GM18511 (cell line): Measurements from ENCODE around the gene PDC.

Experiments used
- ATAC-seq: cut with Tn5 transposase; IDR thresholded peaks from one replicate; pipeline ENCODE4 v1.9.1; 2021; ENCODE audit warnings: mild to moderate bottlenecking, moderate library complexity; ENCODE audit not compliant: unreplicated experiment

PDC gene

DNA sequence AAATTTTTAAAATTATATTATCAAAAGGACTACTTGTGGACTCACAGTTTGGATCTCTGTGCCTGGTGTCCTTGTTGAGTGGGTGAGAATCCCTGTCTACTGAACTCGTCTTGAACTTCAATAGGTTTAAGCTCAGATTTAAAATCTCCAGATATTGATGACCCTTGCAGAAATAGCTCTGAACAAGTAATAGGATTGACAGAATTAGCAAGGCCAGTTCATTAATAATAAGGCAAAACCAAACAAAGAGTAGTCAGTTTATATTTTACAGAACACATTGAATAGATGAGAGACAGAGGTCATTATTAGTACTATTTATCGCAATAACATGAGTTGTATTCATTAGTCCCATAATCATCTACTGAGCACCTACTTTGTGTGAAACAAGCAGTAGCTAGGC is at the start of gene PDC:
TSS of gene PDC (minus strand) at position 101 of the 400 bp plus-strand sequence. CDS start 11,655 bp downstream, outside the sequence.
- ATAC-seq, result no peak

DNA sequence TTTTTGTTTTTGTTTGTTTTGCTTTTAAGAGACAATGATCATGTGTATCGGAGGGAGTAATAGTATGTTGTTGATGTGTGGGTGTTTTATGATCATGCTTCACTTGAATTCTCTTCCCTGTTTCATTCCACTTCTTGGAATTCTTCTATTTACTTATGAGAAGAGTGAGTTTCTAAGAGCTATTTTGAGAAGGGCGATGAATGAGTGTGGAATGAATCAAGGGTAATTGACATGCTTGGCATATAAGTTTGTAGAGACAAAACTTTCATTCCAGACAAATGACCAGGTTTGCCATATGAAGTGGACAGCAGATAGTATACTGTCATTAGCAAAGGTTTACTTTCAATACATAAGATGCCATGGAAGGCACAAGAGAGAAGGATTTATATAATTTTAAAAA is 42.3 kb upstream of the PDC start:
- no peak for ATAC-seq

DNA sequence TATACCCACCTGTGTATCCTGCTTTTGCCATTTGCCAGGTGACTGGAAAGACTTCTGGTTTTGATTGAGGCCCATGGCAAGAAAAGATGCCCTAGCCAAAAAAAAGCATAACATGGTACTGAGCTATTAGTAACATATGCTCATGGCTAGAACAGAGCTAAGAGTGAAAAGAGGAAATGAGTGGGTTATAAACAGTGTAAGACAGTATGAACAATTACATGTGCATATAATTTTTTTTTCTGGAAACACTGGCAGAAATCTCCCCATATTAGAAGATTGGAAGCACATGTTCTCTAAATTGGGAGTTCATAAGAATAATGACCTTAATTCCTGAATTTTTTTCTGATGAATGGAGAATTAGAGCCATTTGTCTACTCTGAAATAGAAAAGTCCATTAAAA is 41.2 kb upstream of the PDC start:
- no peak for ATAC-seq

DNA sequence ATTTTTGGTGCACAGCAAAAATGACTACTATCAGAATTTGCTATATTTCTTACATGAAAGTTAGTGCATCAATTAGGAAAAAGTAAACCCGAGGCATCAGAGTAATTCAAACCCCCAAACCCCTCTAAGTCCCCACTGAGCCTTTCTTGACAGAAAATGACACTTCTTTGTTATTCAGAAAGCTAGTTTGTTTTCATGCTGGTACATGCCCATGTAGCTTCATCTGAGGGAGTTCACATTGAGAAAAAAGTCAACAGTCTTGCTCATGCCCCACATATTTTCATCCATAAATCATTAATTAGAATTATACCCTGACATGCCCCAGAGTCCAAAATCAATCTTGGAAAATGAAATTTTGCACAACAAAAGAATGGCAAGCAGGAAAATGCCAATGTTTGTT is 39.9 kb upstream of the PDC start:
- no peak for ATAC-seq

DNA sequence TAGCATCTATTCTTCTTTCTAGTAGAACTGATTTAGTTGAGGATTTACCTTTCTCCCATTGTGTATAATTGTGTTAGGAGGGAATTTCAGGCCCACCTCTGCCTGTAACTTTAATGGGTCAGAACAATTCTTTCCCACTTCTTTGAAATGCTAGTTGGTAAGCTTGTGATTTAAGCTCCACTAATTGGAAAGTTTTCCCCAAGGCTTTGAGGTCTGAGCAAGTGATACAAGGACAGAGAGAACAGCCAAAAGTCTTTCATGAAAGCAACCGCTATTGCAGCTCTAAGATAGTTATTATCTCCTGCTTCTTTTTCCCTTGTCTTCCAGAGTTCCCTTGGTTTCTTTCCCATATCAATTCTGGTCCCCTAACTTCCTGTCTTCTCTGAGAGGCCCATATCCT is 38.7 kb upstream of the PDC start:
- ATAC-seq, result no peak

DNA sequence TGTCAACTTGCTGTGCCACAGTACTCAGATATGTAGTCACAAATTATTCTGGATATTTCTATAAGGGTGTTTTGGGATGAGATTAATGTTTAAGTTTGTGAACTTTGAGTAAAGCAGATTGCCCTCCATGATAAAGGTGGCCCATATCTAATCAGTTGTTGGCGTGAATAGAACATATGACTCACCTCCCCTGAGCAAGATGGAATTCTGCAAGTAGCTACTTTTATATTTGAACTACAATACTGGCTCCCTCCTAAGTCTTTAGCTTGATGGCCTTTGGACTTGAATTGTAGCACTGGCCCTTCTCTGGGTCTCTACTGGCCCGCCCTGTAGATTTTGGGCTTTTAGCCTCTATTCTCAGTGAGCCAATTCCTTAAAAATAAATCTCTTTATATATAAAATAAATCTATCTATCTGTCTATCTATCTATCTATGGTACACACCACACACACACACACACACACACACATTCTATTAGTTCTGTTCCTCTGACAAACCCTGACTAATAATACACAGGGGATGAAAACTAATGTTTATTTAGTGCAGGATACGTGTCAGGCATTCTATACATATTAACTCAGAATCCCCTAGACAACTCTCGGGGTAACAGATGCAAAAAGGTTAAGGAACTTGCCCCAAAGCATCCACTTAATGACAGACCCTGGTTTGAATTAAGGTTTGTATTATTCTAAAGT is 37.9 kb upstream of the PDC start:
- no peak for ATAC-seq

DNA sequence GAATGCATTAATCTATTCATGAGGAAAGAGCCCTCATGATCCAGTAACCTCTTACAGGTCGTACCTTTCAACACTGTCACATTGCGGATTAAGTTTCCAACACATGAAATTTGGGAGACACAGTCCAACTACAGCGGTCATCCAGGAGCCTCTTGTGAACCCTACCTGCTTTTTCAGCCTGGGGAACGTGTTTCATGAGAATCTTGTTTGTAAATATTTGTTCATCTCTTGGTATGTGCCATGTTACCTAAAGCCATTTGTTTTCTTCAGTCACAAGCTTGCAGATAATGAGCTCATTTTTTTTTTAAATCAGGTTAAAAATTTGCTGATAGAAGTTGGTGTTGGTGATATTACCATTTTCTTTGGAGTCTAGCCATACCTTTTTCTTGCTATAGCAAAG is 37.2 kb upstream of the PDC start:
- no peak for ATAC-seq

DNA sequence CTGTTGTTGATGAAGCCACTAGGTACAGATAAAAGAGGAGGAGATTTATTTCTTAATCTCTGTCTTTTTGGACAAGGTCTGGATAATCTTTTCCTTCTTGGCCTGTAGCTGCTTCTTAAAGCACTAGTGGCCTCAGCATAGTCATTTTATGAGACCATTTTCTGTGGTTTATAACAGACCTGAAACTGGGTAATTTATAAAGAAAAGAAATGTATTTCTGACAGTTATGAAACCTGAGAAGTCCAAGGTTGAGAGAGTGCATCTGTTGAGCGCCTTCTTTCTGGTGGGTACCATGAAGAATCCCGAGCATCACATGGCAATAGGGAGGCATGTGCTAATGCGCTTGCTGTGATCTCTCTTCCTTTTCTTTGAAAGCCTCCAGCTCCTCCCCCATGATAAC is 36.7 kb upstream of the PDC start:
- peak; percentile 55 for ATAC-seq

DNA sequence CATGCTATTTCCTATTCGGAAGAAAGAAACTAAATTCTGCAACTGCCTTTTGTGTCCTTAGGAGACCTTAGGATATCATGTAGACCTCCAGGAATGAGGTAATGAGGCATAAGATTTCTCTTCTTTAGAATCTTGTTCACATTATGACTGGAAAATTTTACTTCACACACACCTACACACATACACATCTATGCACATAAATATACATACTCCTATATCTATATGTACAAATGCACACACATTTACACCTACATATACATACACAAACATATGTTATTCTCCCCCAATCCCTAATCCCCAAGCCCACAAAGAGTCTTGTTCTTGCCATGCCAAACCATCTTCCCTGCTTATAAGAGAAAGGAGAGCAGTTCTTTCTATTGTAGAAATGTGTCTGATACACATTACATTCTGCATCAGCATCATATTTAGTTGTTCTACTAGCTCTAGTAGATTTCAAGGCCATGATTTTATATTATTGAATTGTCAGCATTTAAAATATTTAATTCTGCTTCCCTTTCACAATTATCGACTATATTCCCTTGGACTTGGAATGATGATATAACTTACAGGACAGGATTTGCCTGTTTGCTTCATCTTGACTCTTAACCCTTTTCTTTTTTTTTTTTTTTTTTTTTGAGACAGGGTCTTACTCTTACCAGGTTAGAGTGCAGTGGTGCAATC is 35.4 kb upstream of the PDC start:
- ATAC-seq, result no peak

DNA sequence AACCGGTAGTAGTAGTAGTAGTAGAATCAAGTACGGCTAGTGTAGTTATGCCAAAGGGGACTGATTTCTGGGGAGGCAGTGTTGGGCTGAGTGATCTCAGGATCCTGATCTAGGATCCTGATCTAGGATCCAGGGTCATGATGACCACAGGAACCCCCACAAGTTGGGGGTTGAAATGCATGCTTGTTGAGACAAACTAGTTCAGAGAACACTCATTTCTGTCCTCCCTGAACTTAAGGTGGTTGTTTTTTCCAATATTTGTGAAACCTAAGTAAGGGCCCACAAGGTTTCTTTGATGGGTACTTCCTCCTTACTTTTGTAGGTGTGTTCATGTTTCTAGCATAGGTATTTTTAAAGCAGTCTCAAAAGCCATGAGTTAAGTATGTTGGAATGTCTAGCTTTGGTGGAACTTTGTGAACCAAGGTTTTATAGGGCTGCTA is 33.9 kb upstream of the PDC start:
- peak; percentile 63 for ATAC-seq

DNA sequence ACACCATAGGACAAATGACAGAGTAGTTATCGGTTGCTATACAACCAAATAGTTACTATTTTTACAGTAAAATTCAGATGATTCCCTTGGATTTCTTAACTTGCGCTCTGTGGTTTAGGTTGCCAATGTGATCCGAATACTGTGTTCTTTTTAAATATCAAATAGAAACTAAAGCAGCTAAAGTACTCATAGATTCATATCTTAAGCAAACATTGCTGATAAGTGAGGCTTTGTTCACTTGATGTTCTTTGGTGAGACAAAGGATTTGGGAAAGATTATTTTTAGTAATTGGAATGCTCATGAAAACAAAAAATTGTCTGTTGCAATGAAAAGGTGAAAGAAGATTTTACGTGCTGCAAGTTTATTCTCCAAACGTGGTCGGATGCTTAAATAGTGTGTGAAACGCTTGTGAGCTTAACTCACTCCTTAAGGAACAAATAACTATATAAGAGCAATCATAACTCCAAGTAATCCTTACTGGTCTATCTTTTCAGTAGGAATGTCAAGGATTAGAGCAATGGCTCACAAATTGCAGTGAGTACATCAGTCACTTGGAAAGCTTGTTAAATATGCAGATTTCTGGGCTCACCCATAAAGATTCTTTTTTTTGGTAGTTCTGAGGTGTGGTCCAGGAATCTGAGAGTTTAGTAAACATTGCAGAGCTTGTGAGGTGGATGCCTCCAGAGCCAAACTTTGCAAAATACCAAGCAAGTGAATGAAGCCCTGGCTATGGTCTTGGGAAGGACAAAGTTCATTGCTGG is 31.8 kb upstream of the PDC start:
- ATAC-seq, result no peak

DNA sequence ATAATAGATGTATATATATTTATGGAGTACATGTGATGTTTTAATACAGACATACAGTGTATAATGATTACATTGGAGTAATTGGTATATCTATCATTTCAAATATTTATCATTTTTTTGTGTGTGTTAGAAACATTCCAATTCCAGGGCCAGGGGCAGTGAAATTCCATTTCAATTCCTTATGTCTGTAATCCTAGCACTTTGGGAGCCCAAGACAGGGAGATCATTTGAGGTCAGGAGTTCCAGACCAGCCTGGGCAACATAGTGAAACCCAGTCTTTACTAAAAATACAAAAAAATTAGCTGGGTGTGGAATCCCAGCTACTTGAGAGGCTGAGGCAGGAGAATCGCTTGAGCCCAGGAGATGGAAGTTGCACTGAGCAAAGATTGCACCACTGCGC is 30.4 kb upstream of the PDC start:
- no peak for ATAC-seq

DNA sequence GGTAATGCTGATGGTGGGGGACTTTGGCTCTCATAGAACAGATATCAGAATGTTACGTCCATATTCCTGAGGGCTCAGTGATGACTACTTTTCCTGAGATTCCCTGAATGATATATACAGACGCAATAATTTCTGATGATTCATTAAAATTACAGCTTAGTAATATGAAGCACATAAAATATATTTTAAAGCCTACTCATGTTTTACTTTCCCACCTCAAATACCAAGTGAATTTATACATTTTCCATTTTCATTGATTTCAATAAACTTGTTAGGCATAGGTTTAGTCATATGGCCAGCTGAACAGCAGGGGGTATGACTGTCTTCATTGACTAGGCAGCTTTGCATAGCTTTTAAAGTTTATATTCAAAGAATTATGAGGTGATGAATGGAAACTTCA is 26.2 kb upstream of the PDC start:
- ATAC-seq, result no peak

DNA sequence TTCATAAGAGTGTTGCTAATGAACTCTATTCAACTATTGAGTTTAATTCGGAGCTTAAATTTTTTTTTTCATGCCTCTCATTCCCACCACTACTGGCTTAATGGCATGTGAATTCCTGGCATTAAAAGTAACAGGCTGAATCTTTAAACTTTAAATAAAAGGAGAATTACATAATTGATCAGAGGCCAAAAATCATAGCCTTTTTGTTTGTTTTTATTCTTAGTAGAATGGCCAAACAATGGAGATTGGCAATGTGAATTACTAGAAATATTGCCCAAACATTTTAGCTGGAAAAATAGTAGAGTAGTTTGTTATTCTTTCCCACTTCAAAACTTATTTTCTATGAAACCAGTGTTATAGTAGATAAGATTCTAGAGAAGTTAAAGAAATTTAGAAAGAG is 25.1 kb upstream of the PDC start:
- ATAC-seq, result no peak

DNA sequence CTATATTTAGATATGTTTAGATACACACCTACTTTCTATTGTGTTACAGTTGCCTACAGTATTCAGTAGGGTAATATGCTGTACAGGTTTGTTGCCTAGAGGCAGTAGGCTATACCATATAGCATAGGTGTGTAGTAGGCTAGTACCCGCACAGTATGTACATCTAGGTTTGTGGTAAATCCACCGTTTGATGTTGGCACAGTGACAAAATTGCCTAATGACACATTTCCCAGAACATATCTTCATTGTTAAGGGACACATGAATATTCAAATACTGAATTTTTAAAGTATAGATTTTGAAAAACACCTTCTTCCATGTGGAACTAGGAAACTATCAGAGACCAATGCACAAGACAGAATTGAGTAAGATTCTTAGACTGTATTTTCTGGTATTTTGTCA is 22.6 kb upstream of the PDC start:
- ATAC-seq, result no peak

DNA sequence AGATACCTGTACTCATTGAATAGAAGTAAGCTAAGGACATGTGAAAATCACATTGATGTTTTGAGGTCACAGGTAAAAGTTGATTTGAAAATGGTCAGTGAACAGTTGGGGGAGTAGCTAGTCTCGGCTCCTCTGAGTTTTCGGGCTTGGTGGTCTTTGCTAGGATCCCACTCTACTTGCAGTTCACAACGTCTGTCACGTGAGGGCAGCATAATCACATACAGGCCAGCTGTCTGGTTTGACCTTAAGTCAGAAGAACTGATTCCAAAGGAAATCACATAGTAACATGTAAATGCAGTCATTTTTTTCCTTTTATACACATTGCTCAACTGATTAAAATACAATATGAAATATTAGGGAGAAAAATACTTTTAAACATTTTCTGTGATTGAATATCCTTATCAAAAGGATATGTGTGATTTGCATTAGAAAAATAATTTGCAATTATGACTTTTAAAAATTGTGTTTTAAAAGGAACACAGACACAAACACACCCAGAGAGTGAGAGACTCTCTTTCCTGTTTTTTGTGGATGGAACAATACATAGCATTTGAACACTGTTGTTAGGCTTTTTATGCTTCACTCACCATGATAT is 21.8 kb upstream of the PDC start:
- peak; percentile 84 for ATAC-seq

DNA sequence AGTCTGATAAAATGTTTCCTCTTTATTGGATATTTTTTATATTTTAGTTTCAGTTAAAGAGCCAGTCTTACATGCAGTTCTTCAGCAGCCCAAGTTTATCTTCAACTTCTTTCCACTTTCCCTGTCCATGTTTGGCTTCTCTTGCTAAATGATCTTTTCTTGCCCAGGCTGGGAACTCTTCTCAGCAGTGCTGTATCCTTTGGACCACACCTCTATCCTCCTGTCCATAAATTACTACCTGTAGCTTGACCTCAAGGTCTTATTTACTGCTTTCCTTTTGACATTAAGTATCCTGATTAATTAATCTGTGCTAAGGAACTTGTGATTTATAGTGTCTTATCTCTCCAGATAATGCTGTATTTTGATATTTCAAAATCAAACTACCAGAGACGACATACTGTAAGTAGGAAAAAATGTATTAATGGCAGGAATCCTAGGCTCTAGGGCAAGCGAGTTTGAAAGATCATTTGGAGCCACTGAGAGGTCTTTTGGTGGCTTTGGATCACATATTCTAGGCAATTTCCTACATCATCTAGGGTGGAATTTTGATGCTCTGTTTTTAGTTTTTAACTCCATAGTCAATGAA is 20.5 kb upstream of the PDC start:
- no peak for ATAC-seq

DNA sequence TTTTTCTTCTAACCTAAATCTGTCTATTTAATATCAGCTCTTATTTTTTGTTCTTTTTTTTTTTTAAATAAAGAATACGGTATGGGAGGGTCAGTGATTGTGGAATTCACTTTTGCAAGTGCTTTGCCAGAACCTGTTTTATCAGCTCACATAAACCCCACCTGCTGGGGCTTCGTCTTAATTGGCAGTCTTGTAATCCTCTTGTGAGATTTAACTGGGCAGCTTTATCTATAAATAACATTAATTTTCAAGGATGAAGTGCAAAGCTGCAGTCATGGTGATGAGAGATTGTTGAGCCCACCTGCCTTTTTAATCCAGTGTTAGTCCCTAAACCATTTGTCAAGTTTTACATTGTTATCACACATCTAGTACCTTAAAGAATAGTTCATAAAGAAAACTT is 18.2 kb upstream of the PDC start:
- no peak for ATAC-seq

DNA sequence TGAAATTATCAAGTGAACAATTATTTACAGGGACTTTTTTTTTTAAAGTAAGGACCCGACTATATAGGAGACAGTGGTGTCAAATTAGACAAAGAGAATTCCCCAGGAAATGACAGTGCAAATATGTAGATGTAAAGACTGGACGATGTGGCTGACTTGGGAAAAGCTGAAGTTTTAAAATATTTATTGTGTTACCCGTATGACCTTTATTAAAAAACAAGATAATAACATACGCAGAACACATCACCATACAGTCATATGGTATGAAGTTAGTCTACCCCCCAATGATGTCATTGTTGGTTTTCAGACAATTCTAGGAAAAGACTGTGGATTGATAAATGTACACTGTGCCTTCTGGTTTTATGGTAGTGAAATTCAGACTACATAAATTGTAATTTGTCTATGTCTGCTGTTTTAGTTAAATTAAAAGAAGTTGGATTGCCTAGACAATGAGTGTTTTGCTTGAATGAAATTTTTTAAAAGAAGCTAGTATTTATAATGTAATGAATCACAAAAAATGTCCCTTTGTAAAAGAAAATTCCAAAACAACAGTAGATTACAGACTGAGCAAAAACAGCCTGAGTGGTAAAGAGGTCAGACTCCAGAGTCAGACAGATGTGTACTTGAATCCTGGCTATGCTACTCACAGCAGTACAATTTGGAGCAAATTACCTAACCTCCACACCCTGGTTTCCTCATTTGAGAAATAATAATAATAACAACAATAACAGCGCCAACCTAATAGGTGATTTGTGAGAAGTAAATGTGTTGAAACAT is 15.5 kb upstream of the PDC start:
- ATAC-seq, result no peak

DNA sequence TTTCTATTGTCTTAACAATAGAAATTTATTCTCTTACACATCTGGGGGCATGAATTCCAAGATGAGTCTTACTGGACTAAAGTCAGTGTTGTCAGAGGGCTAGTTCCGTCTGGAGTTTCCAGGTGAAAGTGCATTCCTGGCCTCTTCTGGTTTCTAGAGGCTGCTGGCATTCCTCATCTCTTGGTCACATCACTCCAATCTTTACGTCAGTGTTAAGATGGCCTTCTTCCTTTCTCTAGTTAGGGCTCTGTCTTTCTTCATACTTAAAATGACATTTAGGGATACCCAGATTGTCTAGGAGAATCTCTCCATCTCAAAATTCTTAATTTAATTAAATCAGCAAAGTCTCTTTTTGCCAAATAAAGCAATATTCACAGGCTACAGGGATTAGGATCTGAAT is 13.3 kb upstream of the PDC start:
- ATAC-seq, result no peak

DNA sequence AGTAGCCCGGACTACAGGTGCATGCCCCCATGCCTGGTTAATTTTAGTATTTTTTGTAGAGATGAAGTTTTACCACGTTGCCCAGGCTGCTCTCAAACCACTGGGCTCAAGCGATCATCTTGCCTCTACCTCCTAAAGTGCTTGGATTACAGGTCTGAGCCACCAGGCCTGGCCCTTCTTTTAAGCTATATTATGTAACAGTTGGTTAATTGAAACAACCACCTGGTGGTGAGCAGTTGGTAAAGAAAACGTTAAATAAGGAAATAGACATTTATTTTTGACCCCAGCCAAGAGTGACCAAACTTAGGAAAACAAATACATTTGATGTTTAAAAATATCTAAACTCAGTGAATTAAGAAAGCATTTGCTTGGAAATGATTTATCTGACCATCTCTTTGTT is 12.1 kb upstream of the PDC start:
- no peak for ATAC-seq
